GM12891 (cell line): ENCODE data around the gene BLTP3B.

Source experiments
- POLR2A ChIP-seq: IDR thresholded peaks from 2 replicates; pipeline ENCODE4 v1.6.1; 2011; ENCODE audit warnings: low read depth, low read length, control low read depth
- TAF1 ChIP-seq: IDR thresholded peaks from 2 replicates; pipeline ENCODE4 v1.6.1; 2011; ENCODE audit warnings: low read depth, low read length, control low read depth

DNA sequence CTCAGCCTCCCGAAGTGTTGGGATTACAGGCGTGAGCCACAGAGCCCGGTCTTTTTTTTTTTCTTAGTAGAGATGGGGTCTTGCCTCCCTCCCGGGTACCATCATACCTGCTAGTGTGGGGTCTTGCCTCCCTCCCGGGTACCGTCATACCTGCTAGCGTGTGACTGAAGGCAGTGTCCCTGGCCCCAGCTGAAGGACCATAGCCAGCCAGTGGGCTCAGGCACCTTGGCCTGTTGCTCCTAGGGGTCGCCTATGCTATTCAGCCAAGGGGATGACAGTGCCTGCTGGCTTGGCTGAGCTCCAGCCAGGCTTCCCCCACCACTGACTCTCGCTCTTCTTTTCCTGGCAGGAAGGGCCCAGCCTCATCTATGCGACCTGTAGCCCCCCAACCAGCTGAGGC, 10.5 kb upstream of the BLTP3B start:
- TF ChIP-seq TAF1 (no peak), POLR2A (no peak)
